Testis (tissue), 2 donors: Measurements from ENCODE around the gene CLCA4.

Experiments used
- POLR2A ChIP-seq: fragments of 450-650 bp; IDR thresholded peaks from one replicate; pipeline ENCODE4 v1.6.1; 2017; ENCODE audit warnings: antibody characterized with exemption, mild to moderate bottlenecking, moderate library complexity
- TF ChIP-seq, protein P1 (sequence below), 3 experiments: fragments of 450-650 bp in 2 of 3; fragments of 200-600 bp in 1 of 3; sonication (generic) in 1 of 3; IDR thresholded peaks; one replicate each; pipeline ENCODE4 v1.5.1; 2016 to 2019; ENCODE audit warnings: antibody characterized with exemption in 3 of 3, mild to moderate bottlenecking in 2 of 3, moderate library complexity in 1 of 3

DNA sequence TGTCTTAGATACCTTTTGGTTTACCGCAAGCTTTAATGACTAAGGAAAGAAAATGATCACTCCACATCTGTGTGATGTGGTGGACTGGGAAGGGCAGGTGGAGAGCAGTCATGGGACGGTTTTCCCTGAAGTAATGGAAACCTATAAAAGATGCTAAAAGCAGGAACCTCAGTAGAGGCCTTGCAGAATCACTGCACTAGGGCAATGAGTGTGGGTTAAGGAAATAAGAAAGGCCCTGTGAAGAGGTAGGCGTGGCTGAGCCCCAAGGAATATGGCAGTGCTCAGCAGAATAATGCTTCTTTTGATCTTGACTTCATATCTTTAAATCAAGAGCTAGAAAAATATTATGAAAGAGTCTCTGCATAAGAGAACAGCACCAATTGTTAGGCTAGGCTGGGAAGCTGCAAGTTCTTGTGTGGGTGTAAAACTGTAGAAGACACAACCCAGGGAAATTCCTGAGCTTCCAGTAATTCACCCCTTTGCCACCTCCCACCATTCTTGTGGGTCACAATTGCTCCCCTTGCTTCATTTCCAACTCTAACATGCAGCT is 49.9 kb downstream of the CLCA4 start:
- TF ChIP-seq, protein P1, sequence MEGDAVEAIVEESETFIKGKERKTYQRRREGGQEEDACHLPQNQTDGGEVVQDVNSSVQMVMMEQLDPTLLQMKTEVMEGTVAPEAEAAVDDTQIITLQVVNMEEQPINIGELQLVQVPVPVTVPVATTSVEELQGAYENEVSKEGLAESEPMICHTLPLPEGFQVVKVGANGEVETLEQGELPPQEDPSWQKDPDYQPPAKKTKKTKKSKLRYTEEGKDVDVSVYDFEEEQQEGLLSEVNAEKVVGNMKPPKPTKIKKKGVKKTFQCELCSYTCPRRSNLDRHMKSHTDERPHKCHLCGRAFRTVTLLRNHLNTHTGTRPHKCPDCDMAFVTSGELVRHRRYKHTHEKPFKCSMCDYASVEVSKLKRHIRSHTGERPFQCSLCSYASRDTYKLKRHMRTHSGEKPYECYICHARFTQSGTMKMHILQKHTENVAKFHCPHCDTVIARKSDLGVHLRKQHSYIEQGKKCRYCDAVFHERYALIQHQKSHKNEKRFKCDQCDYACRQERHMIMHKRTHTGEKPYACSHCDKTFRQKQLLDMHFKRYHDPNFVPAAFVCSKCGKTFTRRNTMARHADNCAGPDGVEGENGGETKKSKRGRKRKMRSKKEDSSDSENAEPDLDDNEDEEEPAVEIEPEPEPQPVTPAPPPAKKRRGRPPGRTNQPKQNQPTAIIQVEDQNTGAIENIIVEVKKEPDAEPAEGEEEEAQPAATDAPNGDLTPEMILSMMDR (IDR thresholded peaks at IDR 0.05): no peak
- TF ChIP-seq POLR2A: no peak
